GM18873 (cell line): ENCODE measurements around the gene FAM98A.
A peak's percentile ranks its signal among the peaks of the same experiment; 100 is the strongest.

Experiments
- ATAC-seq: cut with Tn5 transposase; IDR thresholded peaks from one replicate; pipeline ENCODE4 v1.9.1; 2021; ENCODE audit warnings: mild to moderate bottlenecking, moderate library complexity, moderate number of reproducible peaks; ENCODE audit not compliant: unreplicated experiment, low FRiP score

Gene FAM98A

GRCh38 chr2:33598561-33599174 lies 431 bp downstream of the FAM98A start:
- ATAC-seq: peak; percentile 49

GRCh38 chr2:33597026-33597425 lies 2.1 kb downstream of the FAM98A start:
- ATAC-seq: no peak

- ATAC-seq: no peak
These were observed 3.7 kb downstream of the FAM98A start for GRCh38 chr2:33595385-33595784.

- ATAC-seq: no peak
These were observed 9.7 kb downstream of the FAM98A start for GRCh38 chr2:33589444-33589843.

- ATAC-seq: no peak
These were observed 10.9 kb downstream of the FAM98A start for GRCh38 chr2:33588232-33588631.

- no peak for ATAC-seq
These were observed 12.3 kb downstream of the FAM98A start for GRCh38 chr2:33586766-33587165.

GRCh38 chr2:33583194-33583938 lies 15.7 kb downstream of the FAM98A start:
- ATAC-seq: no peak

- ATAC-seq: no peak
These were observed 17.2 kb downstream of the FAM98A start for GRCh38 chr2:33581872-33582271.

GRCh38 chr2:33579227-33579626 lies 19.9 kb downstream of the FAM98A start:
- ATAC-seq: no peak

- ATAC-seq: no peak
These were observed 21.4 kb downstream of the FAM98A start for GRCh38 chr2:33577668-33578067.

GRCh38 chr2:33577084-33577483 lies 22.0 kb downstream of the FAM98A start:
- no peak for ATAC-seq

- no peak for ATAC-seq
These were observed 25.4 kb downstream of the FAM98A start for GRCh38 chr2:33573657-33574056.

- ATAC-seq: no peak
These were observed 28.4 kb downstream of the FAM98A start for GRCh38 chr2:33570681-33571080.

- no peak for ATAC-seq
These were observed 37.2 kb downstream of the FAM98A start for GRCh38 chr2:33561872-33562271.

- no peak for ATAC-seq
These were observed 39.1 kb downstream of the FAM98A start for GRCh38 chr2:33560017-33560416.

- no peak for ATAC-seq
These were observed 39.8 kb downstream of the FAM98A start for GRCh38 chr2:33559328-33559727.

GRCh38 chr2:33555681-33556080 lies 43.4 kb downstream of the FAM98A start:
- no peak for ATAC-seq

- no peak for ATAC-seq
These were observed 46.2 kb downstream of the FAM98A start for GRCh38 chr2:33552758-33553461.

- ATAC-seq: no peak
These were observed 48.9 kb downstream of the FAM98A start for GRCh38 chr2:33550206-33550605.

GRCh38 chr2:33541243-33541642 lies 57.9 kb downstream of the FAM98A start:
- no peak for ATAC-seq

GRCh38 chr2:33535421-33535820 lies 63.7 kb downstream of the FAM98A start:
- ATAC-seq: no peak
